ENCODE data around the gene ADAT3.

Gene ADAT3

GRCh38 chr19:1961000-1961883 is 56.0 kb downstream of the ADAT3 start:
- no peak for TF ChIP-seq CTCF (IDR thresholded peaks at IDR 0.05; ENCODE audit: low read depth, low read length)
- no peak for DNase-seq (ENCODE audit: extremely low read depth, low read depth)

DNA sequence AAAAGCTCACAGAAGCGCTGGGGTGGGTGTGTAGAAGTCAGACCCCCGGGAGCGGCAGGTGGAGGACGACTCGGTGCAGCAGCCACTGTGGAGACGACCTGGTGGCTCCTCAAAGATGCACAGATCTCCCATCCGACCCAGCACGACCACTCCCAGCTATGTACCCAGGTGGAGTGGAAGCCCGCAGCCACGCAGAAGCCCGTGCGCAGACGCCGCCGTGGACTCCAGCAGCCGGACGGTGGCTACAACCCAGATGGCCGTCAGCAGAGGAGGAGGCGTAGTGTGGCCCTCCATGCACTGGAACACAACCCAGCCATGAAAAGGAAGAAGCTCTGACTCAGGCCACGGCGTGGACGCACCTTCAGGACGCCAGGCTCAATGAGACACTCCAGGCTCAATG is 57.5 kb downstream of the ADAT3 start:
- DNase-seq (ENCODE audit: extremely low read depth, low read depth), result no peak
- TF ChIP-seq CTCF (IDR thresholded peaks at IDR 0.05; ENCODE audit: low read depth, low read length), result no peak
